ENCODE measurements around the gene TCF7L2. TPM values are rescaled to one million over a fixed set of nuclear protein-coding genes. Genes with fewer than 3 reads are reported as not detected.

Gene TCF7L2
- total RNA-seq, 1 experiment from 2014 or later: 16.1 TPM

DNA sequence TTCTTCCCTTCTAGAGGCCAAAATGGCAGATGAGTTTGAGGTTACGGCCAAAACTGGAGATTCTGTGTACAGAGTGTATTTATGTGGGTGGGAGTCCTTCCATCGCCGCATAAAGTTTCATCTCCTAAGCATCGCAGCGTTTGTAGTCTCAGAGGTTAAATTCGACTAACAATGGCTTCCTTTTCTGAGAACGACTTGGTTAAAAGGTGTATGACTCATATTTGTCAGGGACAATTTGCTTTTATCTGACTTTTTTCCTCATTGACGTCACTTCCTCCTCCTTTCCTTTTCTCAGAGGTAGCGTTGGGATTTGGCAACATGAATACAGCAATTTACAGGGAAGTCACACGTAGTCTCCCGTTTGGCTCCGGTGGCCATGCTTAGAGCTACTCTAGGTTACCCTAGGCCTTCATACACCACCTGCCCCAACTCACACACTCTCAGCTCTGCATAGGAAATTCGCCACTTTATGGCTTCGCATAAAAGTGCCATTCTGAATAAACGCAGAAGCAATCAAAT lies 37.6 kb upstream of the TCF7L2 start:
- CTCF ChIA-PET: no interaction called here
- Histone ChIP-seq H4K20me1 (ENCODE audit: low read length) (no peaks in the 10 kb centered on the region), H3K4me2 (ENCODE audit: low read length) (no peak overlapping the region; the same call in 1 of the 2 replicates), H3K9ac (ENCODE audit: low read length) (no peak overlapping the region; the same call in 1 of the 2 replicates), H3K27ac (ENCODE audit: low read length) (peak overlapping the region; percentile 54), H3F3A (ENCODE audit: low read length, unreplicated experiment) (peaks cover 11% of the 10 kb centered on the region), H3K4me1 (ENCODE audit: insufficient read depth, low read length) (peaks cover 41% of the 10 kb centered on the region), H3K9me3 (ENCODE audit: low read length) (no peaks in the 10 kb centered on the region), H2AFZ (ENCODE audit: low read length) (peak overlapping the region; percentile 42; the same call in 1 of the 2 replicates), H3K36me3 (ENCODE audit: low read depth, low read length) (no peaks in the 10 kb centered on the region), H3K4me3 (ENCODE audit: low read length) (no peak overlapping the region), H3K9me2 (replicated peaks; ENCODE audit: low read length) (no peaks in the 10 kb centered on the region), H3K79me2 (ENCODE audit: low read length) (no peaks in the 10 kb centered on the region), H3K27me3 (ENCODE audit: low read length) (no peaks in the 10 kb centered on the region)
- no TSS peak for BruUV-seq (replicated peaks)
- intact Hi-C loops (cut with micrococcal nuclease): no loop called here
- POLR2A ChIA-PET (ENCODE audit: unreplicated experiment): no interaction called here
- TF ChIP-seq EZH2phosphoT487 (IDR thresholded peaks at IDR 0.05; ENCODE audit: borderline replicate concordance, low read length): no peak
- no peak for TF ChIP-seq EZH2 (IDR thresholded peaks at IDR 0.05; ENCODE audit: low read length, unreplicated experiment)
- ATAC-seq (no peak), DNase-seq (peak; percentile 26)

DNA sequence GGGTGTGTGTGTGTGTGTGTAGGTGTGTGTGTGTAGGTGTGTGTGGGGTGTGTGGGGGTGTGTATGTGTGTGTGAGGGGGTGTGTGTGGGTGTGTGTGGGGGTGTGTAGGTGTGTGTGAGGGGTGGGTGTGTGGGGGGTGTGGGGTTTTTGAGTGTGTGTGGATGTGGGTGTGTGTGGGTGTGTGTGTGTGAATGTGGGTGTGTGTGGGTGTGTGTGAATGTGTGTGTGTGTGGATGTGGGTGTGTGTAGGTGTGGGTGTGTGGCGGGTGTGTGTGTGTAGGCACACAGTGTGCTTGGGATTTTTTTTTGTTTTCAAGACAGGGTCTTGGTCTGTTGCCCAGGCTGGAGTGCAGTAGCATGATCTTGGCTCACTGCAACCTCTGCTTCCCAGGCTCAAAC lies 36.8 kb upstream of the TCF7L2 start:
- Histone ChIP-seq H3K27ac (ENCODE audit: low read length) (peak overlapping the region; percentile 93; the same call in 1 of the 2 replicates), H3K9ac (ENCODE audit: low read length) (no peak overlapping the region), H3K4me1 (ENCODE audit: insufficient read depth, low read length) (peaks cover 41% of the 10 kb centered on the region), H4K20me1 (ENCODE audit: low read length) (no peaks in the 10 kb centered on the region), H2AFZ (ENCODE audit: low read length) (no peak overlapping the region), H3K36me3 (ENCODE audit: low read depth, low read length) (no peaks in the 10 kb centered on the region), H3K27me3 (ENCODE audit: low read length) (no peaks in the 10 kb centered on the region), H3K4me2 (ENCODE audit: low read length) (no peak overlapping the region), H3K9me2 (replicated peaks; ENCODE audit: low read length) (no peaks in the 10 kb centered on the region), H3K4me3 (ENCODE audit: low read length) (no peak overlapping the region), H3K79me2 (ENCODE audit: low read length) (no peaks in the 10 kb centered on the region), H3K9me3 (ENCODE audit: low read length) (no peaks in the 10 kb centered on the region), H3F3A (ENCODE audit: low read length, unreplicated experiment) (peaks cover 11% of the 10 kb centered on the region)
- intact Hi-C loops (cut with micrococcal nuclease): no loop called here
- ATAC-seq (no peak), DNase-seq (no peak)
- no peak for TF ChIP-seq EZH2phosphoT487 (IDR thresholded peaks at IDR 0.05; ENCODE audit: borderline replicate concordance, low read length)
- no peak for TF ChIP-seq EZH2 (IDR thresholded peaks at IDR 0.05; ENCODE audit: low read length, unreplicated experiment)
- TF ChIP-seq, protein P1, sequence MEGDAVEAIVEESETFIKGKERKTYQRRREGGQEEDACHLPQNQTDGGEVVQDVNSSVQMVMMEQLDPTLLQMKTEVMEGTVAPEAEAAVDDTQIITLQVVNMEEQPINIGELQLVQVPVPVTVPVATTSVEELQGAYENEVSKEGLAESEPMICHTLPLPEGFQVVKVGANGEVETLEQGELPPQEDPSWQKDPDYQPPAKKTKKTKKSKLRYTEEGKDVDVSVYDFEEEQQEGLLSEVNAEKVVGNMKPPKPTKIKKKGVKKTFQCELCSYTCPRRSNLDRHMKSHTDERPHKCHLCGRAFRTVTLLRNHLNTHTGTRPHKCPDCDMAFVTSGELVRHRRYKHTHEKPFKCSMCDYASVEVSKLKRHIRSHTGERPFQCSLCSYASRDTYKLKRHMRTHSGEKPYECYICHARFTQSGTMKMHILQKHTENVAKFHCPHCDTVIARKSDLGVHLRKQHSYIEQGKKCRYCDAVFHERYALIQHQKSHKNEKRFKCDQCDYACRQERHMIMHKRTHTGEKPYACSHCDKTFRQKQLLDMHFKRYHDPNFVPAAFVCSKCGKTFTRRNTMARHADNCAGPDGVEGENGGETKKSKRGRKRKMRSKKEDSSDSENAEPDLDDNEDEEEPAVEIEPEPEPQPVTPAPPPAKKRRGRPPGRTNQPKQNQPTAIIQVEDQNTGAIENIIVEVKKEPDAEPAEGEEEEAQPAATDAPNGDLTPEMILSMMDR (conservative IDR thresholded peaks at IDR 0.05; ENCODE audit: low read depth, low read length): no peak
- ChIA-PET CTCF (no interaction called here), POLR2A (ENCODE audit: unreplicated experiment) (no interaction called here)
- no TSS peak for BruUV-seq (replicated peaks)

DNA sequence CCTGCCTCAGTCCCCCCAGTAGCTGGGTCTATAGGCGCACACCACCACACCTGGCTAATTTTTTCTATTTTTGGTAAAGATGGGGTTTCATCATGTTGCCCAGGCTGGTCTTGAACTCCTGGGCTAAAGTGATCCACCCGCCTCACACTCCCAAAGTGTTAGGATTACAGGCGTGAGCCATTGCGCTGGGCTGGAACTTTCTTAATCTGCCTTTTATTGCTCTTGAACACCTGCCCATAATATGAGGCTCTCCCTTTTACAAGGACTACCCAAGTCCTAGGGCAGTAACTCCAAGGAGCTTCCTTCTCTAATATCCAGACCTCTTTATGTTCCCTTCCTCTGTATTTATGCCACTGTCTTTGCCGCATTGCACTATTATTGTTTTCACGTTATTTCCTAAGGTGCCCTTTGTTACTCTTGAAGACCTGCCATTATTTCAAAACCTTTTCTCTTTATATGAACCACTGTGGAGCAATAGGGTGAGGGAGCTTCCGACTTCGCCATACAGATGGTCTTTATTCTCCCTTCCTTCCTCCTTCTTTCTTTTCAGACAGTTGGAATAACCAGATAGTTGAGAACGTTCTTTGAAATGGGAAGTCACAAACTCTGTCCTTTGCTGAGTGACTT lies 36.3 kb upstream of the TCF7L2 start:
- no TSS peak for BruUV-seq (replicated peaks)
- H3K9me2 ChIP-seq (replicated peaks; ENCODE audit: low read length): no peaks in the 10 kb centered on the region
- no peak for DNase-seq
- no peaks in the 10 kb centered on the region for H4K20me1 ChIP-seq (ENCODE audit: low read length)
- ChIA-PET POLR2A (ENCODE audit: unreplicated experiment) (no interaction called here), CTCF (no interaction called here)
- peak overlapping the region; percentile 76 for H3K4me2 ChIP-seq (ENCODE audit: low read length)
- no peaks in the 10 kb centered on the region for H3K36me3 ChIP-seq (ENCODE audit: low read depth, low read length)
- TF ChIP-seq EZH2 (IDR thresholded peaks at IDR 0.05; ENCODE audit: low read length, unreplicated experiment): no peak
- H3K79me2 ChIP-seq (ENCODE audit: low read length): no peaks in the 10 kb centered on the region
- ATAC-seq: no peak
- H3K27ac ChIP-seq (ENCODE audit: low read length): peak overlapping the region; percentile 93
- intact Hi-C loops (cut with micrococcal nuclease): loop anchor here (2.0 kb wide), 1 partner anchor 37 kb away; the partner anchor contains the start of gene TCF7L2
- H3F3A ChIP-seq (ENCODE audit: low read length, unreplicated experiment): peaks cover 11% of the 10 kb centered on the region
- H3K4me3 ChIP-seq (ENCODE audit: low read length): no peak overlapping the region
- H3K4me1 ChIP-seq (ENCODE audit: insufficient read depth, low read length): peaks cover 41% of the 10 kb centered on the region
- no peaks in the 10 kb centered on the region for H3K9me3 ChIP-seq (ENCODE audit: low read length)
- no peak overlapping the region for H2AFZ ChIP-seq (ENCODE audit: low read length)
- H3K9ac ChIP-seq (ENCODE audit: low read length): no peak overlapping the region
- no peaks in the 10 kb centered on the region for H3K27me3 ChIP-seq (ENCODE audit: low read length)

Measured in PC-3 (cell line).